Pancreas (tissue), 10 donors: ENCODE measurements around the gene GFRA1. TPM values are rescaled to one million over a fixed set of nuclear protein-coding genes. Genes with fewer than 3 reads are reported as not detected.
A peak's percentile ranks its signal among the peaks of the same experiment; 100 is the strongest.

Source experiments
- ATAC-seq, 4 donors: fragments of 200-7000 bp; cut with Tn5 transposase; one replicate each; pipeline versions ENCODE4 v1.8.0 to v1.9.1; 2020; ENCODE audit warnings: mild to moderate bottlenecking in 4 of 4, moderate library complexity in 4 of 4
- DNase-seq, 6 donors: peaks; one replicate each; pipeline ENCODE4 v3.0.0-alpha.2; 2020
- FAIRE-seq: peaks from 2 replicates; lab custom pipeline; 2012; peaks lifted over from hg19 to GRCh38; lab: Jason Lieb, UNC
- H3K27ac ChIP-seq, 4 donors: fragments of 200-600 bp; sonication (generic); 1 replicate in 3 of 4; 2 replicates in 1 of 4; pipeline versions ENCODE4 v1.5.0 to v1.8.0; 2020
- H3K27me3 ChIP-seq, 4 donors: fragments of 200-600 bp; one replicate each; pipeline ENCODE4 v1.8.0; 2021
- H3K36me3 ChIP-seq, 3 donors: fragments of 200-600 bp; sonication (generic) in 1 of 3; one replicate each; pipeline versions ENCODE4 v1.5.0 to v1.8.0; 2020 to 2021
- H3K4me1 ChIP-seq, 3 donors: fragments of 200-600 bp; one replicate each; pipeline ENCODE4 v1.8.0; 2021
- H3K4me3 ChIP-seq, 4 donors: fragments of 200-600 bp; sonication (generic) in 2 of 4; one replicate each; pipeline versions ENCODE4 v1.5.0 to v1.8.0; 2020 to 2021
- H3K9me3 ChIP-seq, 4 donors: fragments of 200-600 bp; one replicate each; pipeline ENCODE4 v1.8.0; 2021
- CTCF ChIP-seq, 4 donors: fragments of 200-600 bp; sonication (generic) in 3 of 4; IDR thresholded peaks; one replicate each; pipeline versions ENCODE4 v1.5.0 to v1.8.0; 2021; ENCODE audit warnings: antibody characterized with exemption in 4 of 4
- WGBS, 2 donors: extraction: QIAGEN DNeasy Blood & Tissue Kit; methylation state at CpG; one replicate each; pipeline ENCODE4 v1.1.7; 2013; 5-methylcytosine and 5-hydroxymethylcytosine counted together
- intact Hi-C, 3 donors: fragments of 100-400 bp; cut with DNase I; formaldehyde crosslinking; loops; one replicate each; pipeline versions ENCODE4 v1.11.1 to v1.14.2; 2022
- polyA plus RNA-seq, 2 donors: library from polyadenylated mRNA; stranded (reverse); fragments of 200-250 nt; gene quantifications; one replicate each; pipeline ENCODE4 v1.2.3, GENCODE V29; 2013
- total RNA-seq, 6 donors: library from RNA; stranded (reverse); fragmentation: NEBNext Ultra II Directional in 4 of 6; extraction: Animal tissue kit (Norgen Biotek cat#: 25700) in 4 of 6; gene quantifications; one replicate each; pipeline versions ENCODE4 v1.2.1 to v1.2.4, GENCODE V29; 2021 to 2023
- donor health status: healthy with polysubstance abuse.
- donor health status: DM: no; HTN: no; CAD: no; lungs with moderate emphysema.
- donor health status: DM: no; HTN: no; CAD: no.
- donor health status: control.
- donor health status: control.
- donor health status: Bipolar disorder and iron deficiency.
- donor health status: DM: yes; HTN: yes; CAD: no.
- donor health status: DM: no; HTN: no; CAD: no.
- donor health status: DM: no; HTN: no; CAD: no.
- donor health status: DM: yes; HTN: yes; CAD: no.

The GFRA1 gene
- total and polyA plus RNA-seq, 8 donors, result 0.61 to 4.4 (median 1.3) TPM

- no peaks in the 10 kb centered on the region for H3K9me3 ChIP-seq
- intact Hi-C loops, result no loop called here
- no peak overlapping the region for H3K4me3 ChIP-seq
- H3K36me3 ChIP-seq, result no peaks in the 10 kb centered on the region
- no peak for DNase-seq
- ATAC-seq, result no peak
- H3K27ac ChIP-seq, result no peak overlapping the region
- H3K27me3 ChIP-seq, result no peaks in the 10 kb centered on the region
- WGBS, 2 donors, result 85 to 90% methylated on average over 5 of the region's 5 CpGs
- no peak for FAIRE-seq
- no peaks in the 10 kb centered on the region for H3K4me1 ChIP-seq
- TF ChIP-seq CTCF (IDR thresholded peaks at IDR 0.05), result no peak
Measured at GRCh38 chr10:116311016-116311415, 38.0 kb upstream of the GFRA1 start.

- ATAC-seq, result no peak
- no peaks in the 10 kb centered on the region for H3K9me3 ChIP-seq
- intact Hi-C loops, result no loop called here
- H3K27ac ChIP-seq, result no peak overlapping the region
- no peaks in the 10 kb centered on the region for H3K4me1 ChIP-seq
- TF ChIP-seq CTCF (IDR thresholded peaks at IDR 0.05), result no peak
- H3K27me3 ChIP-seq, result no peaks in the 10 kb centered on the region
- no peak for DNase-seq
- no peak overlapping the region for H3K4me3 ChIP-seq
- WGBS, 2 donors, result 78 to 79% methylated on average over 4 of the region's 4 CpGs
- no peak for FAIRE-seq
- H3K36me3 ChIP-seq, result no peaks in the 10 kb centered on the region
Measured at GRCh38 chr10:116307455-116307854, 34.4 kb upstream of the GFRA1 start.

GRCh38 chr10:116306847-116307246 lies 33.8 kb upstream of the GFRA1 start:
- no peaks in the 10 kb centered on the region for H3K4me1 ChIP-seq
- H3K36me3 ChIP-seq, result no peaks in the 10 kb centered on the region
- DNase-seq, result no peak
- ATAC-seq, result no peak
- H3K27ac ChIP-seq, result no peak overlapping the region
- intact Hi-C loops, result no loop called here
- no peaks in the 10 kb centered on the region for H3K27me3 ChIP-seq
- no peak for FAIRE-seq
- H3K4me3 ChIP-seq, result no peak overlapping the region
- H3K9me3 ChIP-seq, result no peaks in the 10 kb centered on the region
- WGBS, 2 donors, result 57 to 68% methylated on average over 2 of the region's 2 CpGs
- no peak for TF ChIP-seq CTCF (IDR thresholded peaks at IDR 0.05)

GRCh38 chr10:116304923-116305322 lies 31.9 kb upstream of the GFRA1 start:
- ATAC-seq (no peak), DNase-seq (no peak), FAIRE-seq (no peak)
- no peak for TF ChIP-seq CTCF (IDR thresholded peaks at IDR 0.05)
- Histone ChIP-seq H3K36me3 (no peaks in the 10 kb centered on the region), H3K4me1 (no peaks in the 10 kb centered on the region), H3K27ac (no peak overlapping the region), H3K4me3 (no peak overlapping the region), H3K9me3 (no peaks in the 10 kb centered on the region), H3K27me3 (no peaks in the 10 kb centered on the region)
- 61 to 71% methylated on average over 1 of the region's 1 CpG for WGBS, 2 donors
- intact Hi-C loops, result no loop called here

GRCh38 chr10:116300542-116300941 lies 27.5 kb upstream of the GFRA1 start:
- no peaks in the 10 kb centered on the region for H3K9me3 ChIP-seq
- intact Hi-C loops, result no loop called here
- ATAC-seq, result peak in 1 of 4 donors; percentile 38
- no peak overlapping the region for H3K27ac ChIP-seq
- DNase-seq, result no peak
- no peak for TF ChIP-seq CTCF (IDR thresholded peaks at IDR 0.05)
- no peaks in the 10 kb centered on the region for H3K36me3 ChIP-seq
- no peaks in the 10 kb centered on the region for H3K4me1 ChIP-seq
- H3K4me3 ChIP-seq, result no peak overlapping the region
- WGBS, 2 donors, result 76 to 78% methylated on average over 1 of the region's 1 CpG
- H3K27me3 ChIP-seq, result no peaks in the 10 kb centered on the region
- FAIRE-seq, result no peak
